GM23338 (cell line): Measurements from ENCODE around the gene CEP55. TPM values are rescaled to one million over a fixed set of nuclear protein-coding genes. Genes with fewer than 3 reads are reported as not detected.

ENCODE experiments used
- ATAC-seq: fragments of 200-7000 bp; cut with Tn5 transposase; 3 replicates; pipeline ENCODE4 v1.9.1; 2020
- DNase-seq: peaks from one replicate; pipeline ENCODE4 v3.0.0-alpha.2; 2015; ENCODE audit warnings: low spot score
- H2AFZ ChIP-seq: fragments of 200-600 bp; sonication (generic); 2 replicates; pipeline ENCODE4 v1.8.0; 2016; ENCODE audit warnings: antibody characterized with exemption, mild to moderate bottlenecking, moderate library complexity
- H3F3A ChIP-seq: fragments of 200-600 bp; sonication (generic); replicated peaks from 2 replicates; pipeline ENCODE4 v1.8.0; 2017; ENCODE audit warnings: antibody characterized with exemption, mixed run types, low read depth
- H3K27ac ChIP-seq: fragments of 200-600 bp; sonication (generic); 2 replicates; pipeline ENCODE4 v1.6.1; 2016; ENCODE audit warnings: low read depth
- H3K27me3 ChIP-seq: fragments of 200-600 bp; sonication (generic); 2 replicates; pipeline ENCODE4 v1.8.0; 2016; ENCODE audit warnings: mild to moderate bottlenecking, mixed run types, moderate library complexity; ENCODE audit not compliant: insufficient read depth
- H3K36me3 ChIP-seq: fragments of 200-600 bp; sonication (generic); 2 replicates; pipeline ENCODE4 v1.8.0; 2016; ENCODE audit warnings: mild to moderate bottlenecking; ENCODE audit not compliant: insufficient read depth
- H3K4me1 ChIP-seq: fragments of 200-600 bp; sonication (generic); 2 replicates; pipeline ENCODE4 v1.8.0; 2016; ENCODE audit warnings: mild to moderate bottlenecking, moderate library complexity; ENCODE audit not compliant: insufficient read depth
- H3K4me2 ChIP-seq: fragments of 200-600 bp; sonication (generic); 2 replicates; pipeline ENCODE4 v1.7.1; 2017; ENCODE audit warnings: mixed run types
- H3K4me3 ChIP-seq: fragments of 200-600 bp; sonication (generic); 2 replicates; pipeline ENCODE4 v1.6.1; 2016; ENCODE audit warnings: mixed run types
- H3K79me2 ChIP-seq: fragments of 200-600 bp; sonication (generic); replicated peaks from 2 replicates; pipeline ENCODE4 v1.8.0; 2017; ENCODE audit warnings: mild to moderate bottlenecking; ENCODE audit not compliant: insufficient read depth
- H3K9me2 ChIP-seq: fragments of 200-600 bp; sonication (generic); 2 replicates; pipeline ENCODE4 v1.8.0; 2017; ENCODE audit not compliant: insufficient read depth
- H4K20me1 ChIP-seq: fragments of 200-600 bp; sonication (generic); replicated peaks from 2 replicates; pipeline ENCODE4 v1.8.0; 2017; ENCODE audit warnings: mild to moderate bottlenecking; ENCODE audit not compliant: insufficient read depth
- H3K27ac Mint-ChIP-seq: 2 replicates; pipeline ENCODE4 v1.8.0; 2020; ENCODE audit warnings: inconsistent platforms, mild to moderate bottlenecking, moderate library complexity, mixed read lengths
- H3K27me3 Mint-ChIP-seq: 3 replicates; pipeline ENCODE4 v1.8.0; 2022; ENCODE audit warnings: low read depth, mild to moderate bottlenecking, moderate library complexity, mixed read lengths, inconsistent platforms; ENCODE audit not compliant: insufficient read depth, poor library complexity
- H3K36me3 Mint-ChIP-seq: 3 replicates; pipeline ENCODE4 v1.8.0; 2021; ENCODE audit warnings: low read depth, mild to moderate bottlenecking, inconsistent platforms, moderate library complexity, mixed read lengths
- H3K4me1 Mint-ChIP-seq: 3 replicates; pipeline ENCODE4 v1.8.0; 2020; ENCODE audit warnings: mild to moderate bottlenecking, inconsistent platforms, mixed read lengths
- H3K4me3 Mint-ChIP-seq: 3 replicates; pipeline ENCODE4 v1.8.0; 2021; ENCODE audit warnings: moderate library complexity, mild to moderate bottlenecking, inconsistent platforms, mixed read lengths
- H3K9me3 Mint-ChIP-seq: 3 replicates; pipeline ENCODE4 v1.8.0; 2020; ENCODE audit warnings: moderate library complexity, mild to moderate bottlenecking, inconsistent platforms, mixed read lengths
- CREB1 ChIP-seq: fragments of 250-450 bp; sonication (Bioruptor Pico); IDR thresholded peaks from 2 replicates; pipeline ENCODE4 v1.5.0; 2020; ENCODE audit warnings: low read depth, mild to moderate bottlenecking, moderate library complexity
- EZH2 ChIP-seq: fragments of 200-600 bp; sonication (generic); IDR thresholded peaks from one replicate; pipeline ENCODE4 v1.8.0; 2017; ENCODE audit warnings: antibody characterized with exemption, mild to moderate bottlenecking, low read depth; ENCODE audit not compliant: unreplicated experiment
- EZH2phosphoT487 ChIP-seq: fragments of 200-600 bp; sonication (generic); IDR thresholded peaks from one replicate; pipeline ENCODE4 v1.8.1; 2018; ENCODE audit warnings: antibody characterized with exemption; ENCODE audit not compliant: unreplicated experiment
- POLR2AphosphoS5 ChIP-seq: IDR thresholded peaks from 2 replicates; pipeline ENCODE4 v1.6.1; 2016; ENCODE audit warnings: antibody characterized with exemption, low read depth
- STAT1 ChIP-seq: IDR thresholded peaks from one replicate; pipeline ENCODE4 v1.6.1; 2016; ENCODE audit warnings: antibody characterized with exemption; ENCODE audit not compliant: unreplicated experiment
- ZNF114 ChIP-seq: fragments of 250-450 bp; sonication (Bioruptor Pico); IDR thresholded peaks from 2 replicates; pipeline ENCODE4 v1.5.0; 2020; ENCODE audit warnings: mild to moderate bottlenecking, moderate library complexity
- ZNF331 ChIP-seq: fragments of 250-450 bp; sonication (Bioruptor Pico); IDR thresholded peaks from 2 replicates; pipeline ENCODE4 v1.5.0; 2020; ENCODE audit warnings: low read depth, mild to moderate bottlenecking, moderate library complexity
- polyA plus RNA-seq: library from polyadenylated mRNA; unstranded; fragments of >200 nt; fragmentation: Nextera tagmentation; extraction: Ambion mirVana; gene quantifications from 2 replicates; pipeline ENCODE4 v1.2.1, GENCODE V29; 2016
- total RNA-seq: library from RNA; depleted of rRNA; stranded (reverse); fragments of >200 nt; shearing (Covaris generic); gene quantifications from 2 replicates; pipeline ENCODE4 v1.2.3, GENCODE V29; 2014
- TF ChIP-seq, protein P1 (sequence below), 2 experiments: fragments of 200-600 bp in 1 of 2; sonication (generic) in 1 of 2; conservative IDR thresholded peaks; 2 replicates each; pipeline versions ENCODE4 v1.5.1 to v1.6.1; 2016 to 2017; ENCODE audit warnings: antibody characterized with exemption in 2 of 2, low read depth in 2 of 2, mild to moderate bottlenecking in 2 of 2, moderate library complexity in 1 of 2
- TF ChIP-seq, protein P2 (sequence below): IDR thresholded peaks from 2 replicates; pipeline ENCODE4 v1.6.1; 2016; ENCODE audit warnings: antibody characterized with exemption
- TF ChIP-seq, protein P3 (sequence below): IDR thresholded peaks from one replicate; pipeline ENCODE4 v1.6.1; 2018; ENCODE audit warnings: antibody characterized with exemption; ENCODE audit not compliant: unreplicated experiment

The CEP55 gene
- total and polyA plus RNA-seq, 2 experiments from 2014 or later, result 12.4 to 22.4 TPM

DNA sequence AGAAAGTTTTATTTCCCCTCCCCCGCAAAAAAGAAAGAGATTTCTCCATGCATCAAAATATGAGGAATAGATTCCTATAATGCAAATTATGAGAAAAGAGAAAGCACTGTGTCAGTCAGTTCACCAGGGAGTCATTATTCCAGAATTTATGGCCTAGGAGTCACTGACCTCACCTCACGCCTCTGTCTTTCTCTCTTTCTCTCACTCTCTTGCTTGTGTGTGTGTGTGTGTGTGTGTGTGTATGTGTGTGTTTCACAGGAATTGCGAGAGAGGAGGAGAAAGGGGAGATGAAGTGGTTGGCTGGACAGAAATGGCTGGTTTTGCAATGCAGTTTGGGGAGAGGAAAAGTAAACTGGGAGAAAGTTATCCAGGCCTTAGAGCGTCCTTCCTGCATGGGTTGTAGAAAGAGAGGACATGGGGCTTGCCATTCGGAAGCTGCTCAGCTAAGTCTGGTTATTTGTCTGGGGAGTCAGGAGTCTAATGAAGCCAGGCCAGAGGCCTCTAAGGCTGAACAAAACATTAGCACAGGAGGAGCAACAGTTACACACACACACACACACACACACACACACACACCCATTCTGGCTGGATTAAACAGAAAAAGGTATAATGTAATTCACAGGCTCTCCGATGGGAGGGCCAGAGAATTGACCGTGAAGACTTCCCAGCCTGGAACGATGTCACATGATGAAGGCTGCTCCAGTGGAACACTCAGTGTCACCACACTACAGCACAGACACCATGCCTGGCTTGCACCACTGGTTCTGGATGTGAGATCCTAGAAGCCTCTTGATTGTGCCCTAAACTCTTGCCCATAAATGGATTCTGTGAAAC is 57.3 kb downstream of the CEP55 start:
- Mint-ChIP-seq H3K36me3 (no peaks in the 10 kb centered on the region), H3K9me3 (no peaks in the 10 kb centered on the region), H3K4me1 (peaks cover 9% of the 10 kb centered on the region), H3K27me3 (peaks cover 6% of the 10 kb centered on the region), H3K27ac (peak overlapping the region; percentile 4; the same call in 1 of the 2 replicates), H3K4me3 (no peak overlapping the region)
- H3K79me2 ChIP-seq, result no peaks in the 10 kb centered on the region
- no peak for TF ChIP-seq CREB1 (CRISPR knock-in tag)
- no peak for TF ChIP-seq ZNF114
- no peak for TF ChIP-seq EZH2phosphoT487
- TF ChIP-seq, protein P1, sequence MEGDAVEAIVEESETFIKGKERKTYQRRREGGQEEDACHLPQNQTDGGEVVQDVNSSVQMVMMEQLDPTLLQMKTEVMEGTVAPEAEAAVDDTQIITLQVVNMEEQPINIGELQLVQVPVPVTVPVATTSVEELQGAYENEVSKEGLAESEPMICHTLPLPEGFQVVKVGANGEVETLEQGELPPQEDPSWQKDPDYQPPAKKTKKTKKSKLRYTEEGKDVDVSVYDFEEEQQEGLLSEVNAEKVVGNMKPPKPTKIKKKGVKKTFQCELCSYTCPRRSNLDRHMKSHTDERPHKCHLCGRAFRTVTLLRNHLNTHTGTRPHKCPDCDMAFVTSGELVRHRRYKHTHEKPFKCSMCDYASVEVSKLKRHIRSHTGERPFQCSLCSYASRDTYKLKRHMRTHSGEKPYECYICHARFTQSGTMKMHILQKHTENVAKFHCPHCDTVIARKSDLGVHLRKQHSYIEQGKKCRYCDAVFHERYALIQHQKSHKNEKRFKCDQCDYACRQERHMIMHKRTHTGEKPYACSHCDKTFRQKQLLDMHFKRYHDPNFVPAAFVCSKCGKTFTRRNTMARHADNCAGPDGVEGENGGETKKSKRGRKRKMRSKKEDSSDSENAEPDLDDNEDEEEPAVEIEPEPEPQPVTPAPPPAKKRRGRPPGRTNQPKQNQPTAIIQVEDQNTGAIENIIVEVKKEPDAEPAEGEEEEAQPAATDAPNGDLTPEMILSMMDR (conservative IDR thresholded peaks at IDR 0.05; ENCODE audit: low read depth in 2 of 2), result no peak
- no peak for TF ChIP-seq STAT1
- TF ChIP-seq EZH2, result no peak
- TF ChIP-seq, protein P2, sequence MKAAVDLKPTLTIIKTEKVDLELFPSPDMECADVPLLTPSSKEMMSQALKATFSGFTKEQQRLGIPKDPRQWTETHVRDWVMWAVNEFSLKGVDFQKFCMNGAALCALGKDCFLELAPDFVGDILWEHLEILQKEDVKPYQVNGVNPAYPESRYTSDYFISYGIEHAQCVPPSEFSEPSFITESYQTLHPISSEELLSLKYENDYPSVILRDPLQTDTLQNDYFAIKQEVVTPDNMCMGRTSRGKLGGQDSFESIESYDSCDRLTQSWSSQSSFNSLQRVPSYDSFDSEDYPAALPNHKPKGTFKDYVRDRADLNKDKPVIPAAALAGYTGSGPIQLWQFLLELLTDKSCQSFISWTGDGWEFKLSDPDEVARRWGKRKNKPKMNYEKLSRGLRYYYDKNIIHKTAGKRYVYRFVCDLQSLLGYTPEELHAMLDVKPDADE, result no peak
- no peak for TF ChIP-seq ZNF331
- no peak for TF ChIP-seq POLR2AphosphoS5
- TF ChIP-seq, protein P3, sequence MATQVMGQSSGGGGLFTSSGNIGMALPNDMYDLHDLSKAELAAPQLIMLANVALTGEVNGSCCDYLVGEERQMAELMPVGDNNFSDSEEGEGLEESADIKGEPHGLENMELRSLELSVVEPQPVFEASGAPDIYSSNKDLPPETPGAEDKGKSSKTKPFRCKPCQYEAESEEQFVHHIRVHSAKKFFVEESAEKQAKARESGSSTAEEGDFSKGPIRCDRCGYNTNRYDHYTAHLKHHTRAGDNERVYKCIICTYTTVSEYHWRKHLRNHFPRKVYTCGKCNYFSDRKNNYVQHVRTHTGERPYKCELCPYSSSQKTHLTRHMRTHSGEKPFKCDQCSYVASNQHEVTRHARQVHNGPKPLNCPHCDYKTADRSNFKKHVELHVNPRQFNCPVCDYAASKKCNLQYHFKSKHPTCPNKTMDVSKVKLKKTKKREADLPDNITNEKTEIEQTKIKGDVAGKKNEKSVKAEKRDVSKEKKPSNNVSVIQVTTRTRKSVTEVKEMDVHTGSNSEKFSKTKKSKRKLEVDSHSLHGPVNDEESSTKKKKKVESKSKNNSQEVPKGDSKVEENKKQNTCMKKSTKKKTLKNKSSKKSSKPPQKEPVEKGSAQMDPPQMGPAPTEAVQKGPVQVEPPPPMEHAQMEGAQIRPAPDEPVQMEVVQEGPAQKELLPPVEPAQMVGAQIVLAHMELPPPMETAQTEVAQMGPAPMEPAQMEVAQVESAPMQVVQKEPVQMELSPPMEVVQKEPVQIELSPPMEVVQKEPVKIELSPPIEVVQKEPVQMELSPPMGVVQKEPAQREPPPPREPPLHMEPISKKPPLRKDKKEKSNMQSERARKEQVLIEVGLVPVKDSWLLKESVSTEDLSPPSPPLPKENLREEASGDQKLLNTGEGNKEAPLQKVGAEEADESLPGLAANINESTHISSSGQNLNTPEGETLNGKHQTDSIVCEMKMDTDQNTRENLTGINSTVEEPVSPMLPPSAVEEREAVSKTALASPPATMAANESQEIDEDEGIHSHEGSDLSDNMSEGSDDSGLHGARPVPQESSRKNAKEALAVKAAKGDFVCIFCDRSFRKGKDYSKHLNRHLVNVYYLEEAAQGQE, result no peak
- no peaks in the 10 kb centered on the region for H3K27me3 ChIP-seq
- peaks cover 8% of the 10 kb centered on the region; the same call in 1 of the 2 replicates for H3K4me1 ChIP-seq
- H3F3A ChIP-seq, result no peaks in the 10 kb centered on the region
- no peaks in the 10 kb centered on the region for H3K9me2 ChIP-seq
- H3K4me2 ChIP-seq, result no peak overlapping the region
- no peaks in the 10 kb centered on the region for H3K36me3 ChIP-seq
- no peak overlapping the region for H3K4me3 ChIP-seq
- no peak overlapping the region for H3K27ac ChIP-seq
- H4K20me1 ChIP-seq, result no peaks in the 10 kb centered on the region
- no peak overlapping the region for H2AFZ ChIP-seq
- DNase-seq, result no peak
- ATAC-seq, result no peak
